K562 (cell line): ENCODE measurements around the gene BCL2A1. TPM values are rescaled to one million over a fixed set of nuclear protein-coding genes. Genes with fewer than 3 reads are reported as not detected.
A peak's percentile ranks its signal among the peaks of the same experiment; 100 is the strongest.

ENCODE experiments used
- ARID1B ChIP-seq: fragments of 450-650 bp; IDR thresholded peaks from 2 replicates; pipeline ENCODE4 v1.6.1; 2016; ENCODE audit warnings: antibody characterized with exemption, mild to moderate bottlenecking, inconsistent platforms
- CCNT2 ChIP-seq: IDR thresholded peaks from 2 replicates; pipeline ENCODE4 v1.6.1; 2011; ENCODE audit warnings: borderline replicate concordance, low read depth, mild to moderate bottlenecking, moderate library complexity, mixed read lengths, low read length; ENCODE audit not compliant: insufficient read length; ENCODE audit errors: extremely low read depth
- CHAMP1 ChIP-seq: fragments of 450-650 bp; IDR thresholded peaks from 2 replicates; pipeline ENCODE4 v1.6.1; 2016; ENCODE audit warnings: mild to moderate bottlenecking
- DLX4 ChIP-seq: fragments of 250-450 bp; sonication (Bioruptor Pico); IDR thresholded peaks from 2 replicates; pipeline ENCODE4 v1.6.1; 2021; ENCODE audit warnings: mild to moderate bottlenecking
- FOXM1 ChIP-seq, 2 experiments: fragments of 450-650 bp in 1 of 2; sonication (generic) in 1 of 2; formaldehyde crosslinking in 1 of 2; IDR thresholded peaks; 2 replicates each; pipeline versions ENCODE4 v1.6.1 to v1.9.0; 2017 to 2022; ENCODE audit warnings: low read depth in 2 of 2, mild to moderate bottlenecking in 2 of 2, missing genetic modification reagents in 1 of 2, moderate library complexity in 1 of 2
- GABPB1 ChIP-seq: sonication (generic); formaldehyde crosslinking; IDR thresholded peaks from 2 replicates; pipeline ENCODE4 v1.8.0; 2022; ENCODE audit warnings: mild to moderate bottlenecking, missing genetic modification reagents
- GATA2 ChIP-seq: sonication (generic); formaldehyde crosslinking; IDR thresholded peaks from 2 replicates; pipeline ENCODE4 v1.4.0; 2020; ENCODE audit warnings: mild to moderate bottlenecking, missing genetic modification reagents
- JUND ChIP-seq, 2 experiments: IDR thresholded peaks; 2 replicates in 1 of 2; 3 replicates in 1 of 2; pipeline ENCODE4 v1.6.1; 2011; ENCODE audit warnings: borderline replicate concordance in 2 of 2, low read depth in 2 of 2, low read length in 2 of 2, improper control_type of control experiment in 1 of 2, missing biosample characterization in 1 of 2, missing genetic modification characterization in 1 of 2, missing genetic modification reagents in 1 of 2
- NONO ChIP-seq, 2 experiments: fragments of 200-400 bp in 1 of 2; fragments of 450-650 bp in 1 of 2; formaldehyde crosslinking in 1 of 2; IDR thresholded peaks; 2 replicates each; pipeline ENCODE4 v1.6.1; 2017; ENCODE audit warnings: low read depth in 2 of 2, mild to moderate bottlenecking in 2 of 2, moderate library complexity in 2 of 2, low read length in 1 of 2
- POLR2G ChIP-seq: fragments of 200-400 bp; formaldehyde crosslinking; IDR thresholded peaks from 2 replicates; pipeline ENCODE4 v1.6.1; 2017; ENCODE audit warnings: low read depth, mild to moderate bottlenecking, antibody characterized with exemption, low read length, moderate library complexity
- SAP30 ChIP-seq: fragments of 200-600 bp; sonication (generic); IDR thresholded peaks from 2 replicates; pipeline ENCODE4 v1.6.1; 2012; ENCODE audit warnings: borderline replicate concordance, low read depth, mild to moderate bottlenecking, moderate library complexity, low read length, control low read depth, inconsistent platforms; ENCODE audit not compliant: insufficient read depth, poor library complexity, severe bottlenecking
- SMAD4 ChIP-seq: fragments of 250-450 bp; sonication (Bioruptor Pico); conservative IDR thresholded peaks from 2 replicates; pipeline ENCODE4 v1.8.0; 2021; ENCODE audit warnings: inconsistent platforms, mild to moderate bottlenecking, moderate library complexity
- SMARCE1 ChIP-seq: fragments of 450-650 bp; IDR thresholded peaks from 2 replicates; pipeline ENCODE4 v1.7.1; 2016; ENCODE audit warnings: mild to moderate bottlenecking
- STAT5B ChIP-seq: fragments of 250-450 bp; sonication (Bioruptor Pico); IDR thresholded peaks from 2 replicates; pipeline ENCODE4 v1.8.0; 2021; ENCODE audit warnings: mild to moderate bottlenecking, inconsistent platforms
- TAF9B ChIP-seq: fragments of 450-650 bp; IDR thresholded peaks from 2 replicates; pipeline ENCODE4 v1.6.1; 2018; ENCODE audit warnings: mild to moderate bottlenecking; ENCODE audit not compliant: partially characterized antibody
- ZBTB17 ChIP-seq: fragments of 450-650 bp; formaldehyde crosslinking; IDR thresholded peaks from 2 replicates; pipeline ENCODE4 v1.4.0; 2020; ENCODE audit warnings: mild to moderate bottlenecking
- ZNF592 ChIP-seq: fragments of 450-650 bp; IDR thresholded peaks from 2 replicates; pipeline ENCODE4 v1.6.1; 2017; ENCODE audit warnings: antibody characterized with exemption, mild to moderate bottlenecking
- polyA plus RNA-seq, 8 experiments: library from polyadenylated mRNA; depleted of rRNA in 4 of 8; stranded (reverse) in 5 of 8; unstranded in 3 of 8; fragments of >200 nt; fragmentation: Nextera tagmentation in 2 of 8; fragmentation: Illumina TruSeq in 1 of 8; extraction: Ambion mirVana in 2 of 8; extraction: Trizol in 1 of 8; gene quantifications; 2 replicates each; pipeline versions ENCODE4 v1.2.1 to v1.2.3, GENCODE V29; 2011 to 2014; ENCODE audit warnings: inconsistent platforms in 1 of 8, missing spikeins in 1 of 8
- total RNA-seq, 7 experiments: library from RNA; depleted of rRNA in 6 of 7; stranded (reverse); fragments of >200 nt in 6 of 7; fragmentation: Illumina TruSeq in 2 of 7; extraction: Trizol in 2 of 7; gene quantifications; 2 replicates each; pipeline versions ENCODE4 v1.2.1 to v1.2.3, GENCODE V29; 2011 to 2021; ENCODE audit warnings: low replicate concordance in 1 of 7

BCL2A1 gene
- total and polyA plus RNA-seq, 9 of the 15 experiments (the other 6 are each of a cell fraction or from before 2014, with no cell fraction given): 0.11 to 1.2 (median 0.25) TPM; not detected in 4

GRCh38 chr15:79948095-79948695, 22.8 kb downstream of the BCL2A1 start (continued):
- TF ChIP-seq CHAMP1 (no peak), JUND (IDR thresholded peaks at IDR 0.05; ENCODE audit: borderline replicate concordance, low read depth, low read length) (peak; percentile 72), JUND (tag; IDR thresholded peaks at IDR 0.05; ENCODE audit: borderline replicate concordance, low read depth, low read length) (peak; percentile 62; the same call in 1 of the 3 replicates), ZBTB17 (CRISPR knock-in tag) (0 out of 2 replicates have a peak, but pooled peaks have one; percentile 23), FOXM1 (IDR thresholded peaks at IDR 0.05; ENCODE audit: low read depth) (no peak), FOXM1 (CRISPR knock-in tag; IDR thresholded peaks at IDR 0.05; ENCODE audit: low read depth) (no peak), GATA2 (CRISPR knock-in tag) (peak; percentile 28; the same call in 1 of the 2 replicates), ARID1B (peak; percentile 56; the same call in 1 of the 2 replicates), POLR2G (no peak), DLX4 (CRISPR knock-in tag) (no peak), GABPB1 (no peak), SAP30 (no peak), NONO (IDR thresholded peaks at IDR 0.05; ENCODE audit: low read depth in 2 of 2, low read length in 1 of 2) (no peak), SMARCE1 (no peak), SMAD4 (CRISPR knock-in tag) (0 out of 2 replicates have a peak, but pooled peaks have one; percentile 13), ZNF592 (peak; percentile 63; the same call in 1 of the 2 replicates), STAT5B (CRISPR knock-in tag) (no peak), CCNT2 (no peak), TAF9B (no peak)
